T-helper 17 cell (primary cell): ENCODE measurements around the gene PDZRN4. TPM values are rescaled to one million over a fixed set of nuclear protein-coding genes. Genes with fewer than 3 reads are reported as not detected.
"Not testable (repeated sequence)": the region's sequence is repeated elsewhere in the genome, so short reads cannot be mapped to it uniquely, and the experiment has no call there.

Experiments used
- ATAC-seq: fragments of 150-1000 bp; cut with Tn5 transposase; 2 replicates; pipeline ENCODE4 v1.10.0; 2021; ENCODE audit warnings: mild to moderate bottlenecking, moderate library complexity
- DNase-seq, 3 donors: peaks; one replicate each; pipeline versions ENCODE4 v3.0.0 to v3.0.0-alpha.2; 2020 to 2021
- H3K9me3 ChIP-seq: one replicate; pipeline ENCODE4 v1.7.0; 2013; ENCODE audit warnings: low read length, mild to moderate bottlenecking; ENCODE audit not compliant: control insufficient read depth, poor library complexity, severe bottlenecking
- H3K27ac Mint-ChIP-seq: one replicate; pipeline ENCODE4 v1.8.0; 2022; ENCODE audit warnings: mild to moderate bottlenecking, moderate library complexity, mixed read lengths
- H3K27me3 Mint-ChIP-seq: one replicate; pipeline ENCODE4 v1.8.0; 2022; ENCODE audit warnings: mixed read lengths
- H3K36me3 Mint-ChIP-seq: one replicate; pipeline ENCODE4 v1.8.0; 2022; ENCODE audit warnings: low read depth, mixed read lengths
- H3K4me1 Mint-ChIP-seq: one replicate; pipeline ENCODE4 v1.8.0; 2022; ENCODE audit warnings: mild to moderate bottlenecking, mixed read lengths
- H3K4me3 Mint-ChIP-seq: one replicate; pipeline ENCODE4 v1.8.0; 2022; ENCODE audit warnings: mild to moderate bottlenecking, moderate library complexity, mixed read lengths
- total RNA-seq, 4 donors: library from RNA in 2 of 4; stranded (reverse) in 2 of 4; gene quantifications; one replicate each; pipeline ENCODE4 v1.2.3 and lab custom pipeline; 2022 to 2026

PDZRN4 gene
- total RNA-seq: not detected
- 0 reads per million in 2 donors for total RNA-seq (lab: John Stamatoyannopoulos, UW)

DNA sequence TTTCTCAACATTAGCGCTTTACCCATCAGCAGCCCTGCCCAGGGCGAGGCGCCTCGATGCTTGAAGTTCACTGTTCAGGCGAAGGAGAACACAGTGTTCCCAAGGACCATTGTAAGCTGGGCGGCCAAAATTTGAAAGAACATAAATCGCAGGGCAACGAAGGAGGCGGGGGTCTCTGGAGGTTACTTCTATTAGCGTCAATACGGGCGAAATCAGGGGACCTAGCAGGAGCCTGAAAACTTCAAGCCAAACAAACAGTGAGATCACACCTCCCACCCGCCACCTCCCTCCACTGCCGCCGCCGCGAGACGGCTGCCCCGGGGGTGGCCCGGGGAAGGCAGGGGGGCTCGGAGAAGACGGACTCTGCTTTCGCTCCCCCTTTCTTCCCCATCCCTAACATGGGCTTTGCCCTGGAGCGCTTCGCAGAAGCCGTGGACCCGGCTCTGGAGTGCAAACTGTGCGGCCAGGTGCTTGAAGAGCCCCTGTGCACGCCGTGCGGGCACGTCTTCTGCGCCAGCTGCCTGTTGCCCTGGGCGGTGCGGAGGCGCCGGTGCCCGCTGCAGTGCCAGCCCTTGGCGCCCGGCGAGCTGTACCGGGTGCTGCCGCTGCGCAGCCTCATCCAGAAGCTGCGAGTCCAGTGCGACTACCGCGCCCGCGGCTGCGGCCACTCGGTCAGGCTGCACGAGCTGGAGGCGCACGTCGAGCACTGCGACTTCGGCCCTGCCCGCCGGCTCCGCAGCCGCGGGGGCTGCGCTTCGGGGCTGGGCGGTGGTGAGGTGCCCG, at the start of gene PDZRN4:
Gene PDZRN4 (plus strand): TSS at position 263 of the 783 bp plus-strand sequence.
- Mint-ChIP-seq H3K4me1 (peaks cover 5% of the 10 kb centered on the region), H3K4me3 (peak within 1 kb of the TSS; percentile 2), H3K27me3 (peaks cover 40% of the 10 kb centered on the region), H3K36me3 (peaks cover 3% of the 10 kb centered on the region), H3K27ac (no peak within 1 kb of the TSS)
- H3K9me3 ChIP-seq: no peaks in the 10 kb centered on the region
- DNase-seq (no peak), ATAC-seq (no peak)

DNA sequence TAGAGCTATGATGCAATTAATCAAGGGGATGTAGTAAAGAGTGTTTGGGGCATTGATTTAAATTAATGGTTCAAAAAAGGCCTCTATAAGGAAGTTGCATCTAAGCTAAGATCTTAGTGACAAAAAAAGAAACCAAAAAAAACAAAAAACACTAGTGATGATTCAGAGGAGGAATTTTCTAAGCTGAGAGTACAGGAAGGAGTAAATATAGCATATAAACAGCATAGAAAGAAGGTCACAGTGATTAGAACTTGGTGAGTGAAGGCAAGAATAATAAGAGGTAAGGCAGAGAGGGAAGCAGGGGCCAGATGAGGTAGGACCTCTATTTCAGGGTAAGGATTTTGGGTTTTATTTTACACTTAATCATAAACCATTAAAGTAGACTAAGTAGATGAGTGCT, 48.0 kb upstream of the PDZRN4 start:
- no peak for DNase-seq
- no peak for ATAC-seq
- H3K27ac Mint-ChIP-seq: no peak overlapping the region
- no peak overlapping the region for H3K4me3 Mint-ChIP-seq
- H3K4me1 Mint-ChIP-seq: no peaks in the 10 kb centered on the region
- H3K27me3 Mint-ChIP-seq: no peaks in the 10 kb centered on the region
- no peaks in the 10 kb centered on the region for H3K36me3 Mint-ChIP-seq
- no peaks in the 10 kb centered on the region for H3K9me3 ChIP-seq

DNA sequence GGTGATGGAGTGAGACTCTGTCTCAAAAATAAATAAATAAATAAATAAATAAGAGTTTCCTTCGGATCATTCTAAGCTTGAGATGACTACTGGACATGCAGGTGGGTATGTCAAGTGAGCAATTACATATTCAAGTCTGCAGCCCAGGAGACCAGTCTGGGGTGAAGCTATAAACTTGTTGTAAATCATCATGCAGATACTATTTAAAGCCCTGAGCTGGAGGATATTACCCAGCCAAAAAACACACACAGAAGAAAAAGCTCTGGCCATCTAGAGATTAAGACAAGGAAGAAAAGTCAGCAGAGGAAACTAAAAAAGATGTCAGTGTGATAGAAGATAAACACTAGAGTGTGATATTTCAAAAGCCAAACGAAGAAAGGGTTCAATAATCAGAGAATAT, 47.0 kb upstream of the PDZRN4 start:
- Mint-ChIP-seq H3K36me3 (no peaks in the 10 kb centered on the region), H3K4me3 (no peak overlapping the region), H3K27ac (no peak overlapping the region), H3K27me3 (no peaks in the 10 kb centered on the region), H3K4me1 (no peaks in the 10 kb centered on the region)
- no peak for ATAC-seq
- H3K9me3 ChIP-seq: no peaks in the 10 kb centered on the region
- no peak for DNase-seq

- Mint-ChIP-seq H3K27me3 (no peaks in the 10 kb centered on the region), H3K36me3 (no peaks in the 10 kb centered on the region), H3K4me1 (no peaks in the 10 kb centered on the region), H3K4me3 (no peak overlapping the region), H3K27ac (no peak overlapping the region)
- ATAC-seq: no peak
- DNase-seq: no peak
- no peaks in the 10 kb centered on the region for H3K9me3 ChIP-seq
Measured at GRCh38 chr12:41142376-41142775, 45.7 kb upstream of the PDZRN4 start.

DNA sequence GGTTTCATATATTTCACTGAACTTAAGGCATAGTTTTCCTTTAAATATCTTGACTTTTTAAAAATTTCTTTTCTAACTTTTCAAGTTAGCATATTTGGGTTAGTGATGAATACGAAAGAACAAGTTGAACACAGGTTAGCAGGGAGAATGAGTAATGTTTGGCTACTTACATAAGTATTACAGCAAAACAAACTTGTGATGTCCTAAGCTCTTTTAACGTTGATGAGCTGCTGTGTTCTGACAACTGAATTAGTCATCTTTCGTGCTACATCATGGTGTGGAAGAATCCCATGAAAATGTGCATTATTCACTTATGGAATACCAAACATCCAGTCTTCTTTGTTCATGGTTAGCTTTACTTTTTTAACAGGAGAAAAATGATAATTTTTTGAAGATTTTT, 36.3 kb upstream of the PDZRN4 start:
- DNase-seq (no peak), ATAC-seq (no peak)
- no peaks in the 10 kb centered on the region for H3K9me3 ChIP-seq
- H3K4me1 Mint-ChIP-seq: no peaks in the 10 kb centered on the region
- H3K4me3 Mint-ChIP-seq: no peak overlapping the region
- no peak overlapping the region for H3K27ac Mint-ChIP-seq
- H3K36me3 Mint-ChIP-seq: no peaks in the 10 kb centered on the region
- no peaks in the 10 kb centered on the region for H3K27me3 Mint-ChIP-seq

DNA sequence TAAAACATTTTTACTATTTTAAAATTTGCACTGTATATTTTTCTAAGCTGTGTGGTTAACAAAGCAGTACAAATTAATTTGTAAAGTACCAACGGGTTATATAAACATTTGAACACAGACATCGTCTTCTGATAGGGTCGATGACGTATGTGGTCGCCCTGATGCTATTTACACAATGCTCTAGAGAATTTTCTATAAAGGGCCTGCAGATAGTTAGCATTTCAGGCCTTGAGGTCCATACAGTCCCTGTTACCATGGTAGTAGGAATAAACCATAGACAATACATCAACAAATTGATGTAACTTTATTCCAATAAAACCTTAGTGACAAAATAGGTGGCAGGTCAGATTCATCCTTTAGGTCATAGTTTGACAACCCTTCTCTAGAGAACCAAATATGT, 25.7 kb upstream of the PDZRN4 start:
- H3K27ac Mint-ChIP-seq: no peak overlapping the region

GRCh38 chr12:41167701-41168100, 20.4 kb upstream of the PDZRN4 start:
- H3K27ac Mint-ChIP-seq: no peak overlapping the region
- no peaks in the 10 kb centered on the region for H3K4me1 Mint-ChIP-seq
- DNase-seq: no peak
- no peak overlapping the region for H3K4me3 Mint-ChIP-seq
- no peaks in the 10 kb centered on the region for H3K36me3 Mint-ChIP-seq
- H3K27me3 Mint-ChIP-seq: no peaks in the 10 kb centered on the region
- H3K9me3 ChIP-seq: no peaks in the 10 kb centered on the region
- ATAC-seq: no peak

More for the DNA sequence above, 25.7 kb upstream of the PDZRN4 start:
- no peak for ATAC-seq
- no peaks in the 10 kb centered on the region for H3K9me3 ChIP-seq
- Mint-ChIP-seq H3K4me3 (no peak overlapping the region), H3K36me3 (no peaks in the 10 kb centered on the region), H3K4me1 (no peaks in the 10 kb centered on the region), H3K27me3 (no peaks in the 10 kb centered on the region)
- DNase-seq: no peak

- no peak for DNase-seq
- Mint-ChIP-seq H3K27me3 (no peaks in the 10 kb centered on the region), H3K36me3 (no peaks in the 10 kb centered on the region), H3K4me1 (no peaks in the 10 kb centered on the region), H3K4me3 (no peak overlapping the region), H3K27ac (no peak overlapping the region)
- no peak for ATAC-seq
- no peaks in the 10 kb centered on the region for H3K9me3 ChIP-seq
Measured at GRCh38 chr12:41174602-41175001, 13.5 kb upstream of the PDZRN4 start.

- not testable (repeated sequence) for ATAC-seq, H3K9me3 ChIP-seq, H3K4me1 Mint-ChIP-seq, H3K4me3 Mint-ChIP-seq, H3K27me3 Mint-ChIP-seq, H3K36me3 Mint-ChIP-seq, H3K27ac Mint-ChIP-seq, DNase-seq
Measured at GRCh38 chr12:41179507-41179906, 8.6 kb upstream of the PDZRN4 start.

- no peak for ATAC-seq
- no peak overlapping the region for H3K27ac Mint-ChIP-seq
- H3K4me3 Mint-ChIP-seq: no peak overlapping the region
- peaks cover 28% of the 10 kb centered on the region for H3K27me3 Mint-ChIP-seq
- H3K4me1 Mint-ChIP-seq: peaks cover 5% of the 10 kb centered on the region
- H3K36me3 Mint-ChIP-seq: peaks cover 3% of the 10 kb centered on the region
- no peak for DNase-seq
- H3K9me3 ChIP-seq: no peaks in the 10 kb centered on the region
Measured at GRCh38 chr12:41184864-41185263, 3.3 kb upstream of the PDZRN4 start.

DNA sequence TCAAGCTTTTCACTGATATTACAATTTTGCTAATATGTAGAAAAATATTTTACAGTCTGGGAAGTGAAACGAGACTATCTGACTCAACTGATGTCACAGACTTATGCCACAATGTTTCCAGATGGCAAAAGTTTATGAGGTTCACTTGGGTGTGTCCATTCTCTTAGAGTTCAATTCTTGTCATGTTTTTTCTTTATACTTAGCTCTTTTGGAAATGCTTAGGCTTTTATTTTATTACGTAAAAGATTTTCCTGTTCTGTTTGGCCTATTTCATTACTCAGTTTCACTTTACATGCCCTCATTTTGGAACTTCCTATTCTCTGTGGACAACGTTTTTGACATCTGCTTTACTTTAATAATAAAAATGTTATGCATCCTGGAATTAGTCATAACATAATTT, 2.1 kb upstream of the PDZRN4 start:
- no peaks in the 10 kb centered on the region for H3K9me3 ChIP-seq
- ATAC-seq: no peak
- peaks cover 35% of the 10 kb centered on the region for H3K27me3 Mint-ChIP-seq
- peaks cover 5% of the 10 kb centered on the region for H3K4me1 Mint-ChIP-seq
- no peak overlapping the region for H3K27ac Mint-ChIP-seq
- H3K4me3 Mint-ChIP-seq: no peak overlapping the region
- peaks cover 3% of the 10 kb centered on the region for H3K36me3 Mint-ChIP-seq
- DNase-seq: no peak

GRCh38 chr12:41188841-41189394, 798 bp downstream of the PDZRN4 start:
- H3K9me3 ChIP-seq: no peaks in the 10 kb centered on the region
- peaks cover 3% of the 10 kb centered on the region for H3K36me3 Mint-ChIP-seq
- peaks cover 40% of the 10 kb centered on the region for H3K27me3 Mint-ChIP-seq
- DNase-seq (no peak), ATAC-seq (no peak)
- H3K4me1 Mint-ChIP-seq: peaks cover 5% of the 10 kb centered on the region
- H3K27ac Mint-ChIP-seq: no peak overlapping the region
- H3K4me3 Mint-ChIP-seq: no peak overlapping the region

- Mint-ChIP-seq H3K36me3 (peaks cover 3% of the 10 kb centered on the region), H3K27me3 (peaks cover 40% of the 10 kb centered on the region), H3K4me1 (peaks cover 5% of the 10 kb centered on the region), H3K27ac (no peak overlapping the region), H3K4me3 (no peak overlapping the region)
- no peaks in the 10 kb centered on the region for H3K9me3 ChIP-seq
- ATAC-seq (no peak), DNase-seq (no peak)
Measured at GRCh38 chr12:41189395-41190251, 1.5 kb downstream of the PDZRN4 start.
